K562 (cell line): ENCODE data around the gene MLX. TPM values are rescaled to one million over a fixed set of nuclear protein-coding genes. Genes with fewer than 3 reads are reported as not detected.

ENCODE experiments used
- ATAC-seq: fragments of 200-7000 bp; cut with Tn5 transposase; 3 replicates; pipeline ENCODE4 v1.9.1; 2020; ENCODE audit warnings: moderate library complexity
- BruUV-seq: library from RNA; stranded (reverse); fragments of 400-500 nt; replicated peaks from 2 replicates; lab custom pipeline; 2021; lab: Mats Ljungman, UMichigan
- CTCF ChIA-PET: fragments of 300-600 bp; formaldehyde crosslinking; extraction: SDS; loops from one replicate; lab custom pipeline; 2021; ENCODE audit warnings: low intra/inter-chr PET ratio; lab: Yijun Ruan, JAX
- POLR2A ChIA-PET: fragments of 300-600, 350-650 bp; sonication (Branson Sonifier 250); formaldehyde crosslinking; extraction: SDS; loops from one replicate; lab custom pipeline; 2021; ENCODE audit warnings: antibody characterized with exemption, inconsistent platforms; lab: Yijun Ruan, JAX
- DNase-seq, 4 experiments: peaks; one replicate each; pipeline versions ENCODE4 v3.0.0 to v3.0.0-alpha.2; 2011 to 2018; ENCODE audit warnings: low spot score in 3 of 4, mixed read lengths in 3 of 4; ENCODE audit errors: extremely low read depth in 1 of 4
- FAIRE-seq: peaks from 2 replicates; lab custom pipeline; 2011; peaks lifted over from hg19 to GRCh38; lab: Jason Lieb, UNC
- H2AFZ ChIP-seq: 2 replicates; pipeline ENCODE4 v1.6.0; 2011; ENCODE audit warnings: low read depth, low read length, control low read depth, inconsistent platforms
- H3K27ac ChIP-seq: fragments of 200-600 bp; 3 replicates; pipeline ENCODE4 v1.8.0; 2011; ENCODE audit warnings: low read depth, mild to moderate bottlenecking, control low read depth, inconsistent platforms, low read length, moderate library complexity, mixed read lengths; ENCODE audit errors: extremely low read depth
- H3K27me3 ChIP-seq, 2 experiments: fragments of 300-600 bp in 1 of 2; 2 replicates in 1 of 2; 3 replicates in 1 of 2; pipeline versions ENCODE4 v1.6.0 to v1.8.0; 2011; ENCODE audit warnings: inconsistent platforms in 2 of 2, low read length in 2 of 2, mild to moderate bottlenecking in 1 of 2, mixed read lengths in 1 of 2, moderate library complexity in 1 of 2; ENCODE audit not compliant: control insufficient read depth in 2 of 2, insufficient read depth in 2 of 2
- H3K36me3 ChIP-seq: fragments of 300-600 bp; 3 replicates; pipeline ENCODE4 v1.8.0; 2011; ENCODE audit warnings: mild to moderate bottlenecking, low read length, inconsistent platforms; ENCODE audit not compliant: control insufficient read depth, insufficient read depth
- H3K4me1 ChIP-seq, 2 experiments: fragments of 200-600 bp in 1 of 2; replicated peaks in 1 of 2; 2 replicates in 1 of 2; 3 replicates in 1 of 2; pipeline versions ENCODE4 v1.5.1 to v1.8.0; 2011; ENCODE audit warnings: inconsistent platforms in 2 of 2, low read length in 2 of 2, mild to moderate bottlenecking in 1 of 2, mixed read lengths in 1 of 2, moderate library complexity in 1 of 2; ENCODE audit not compliant: control insufficient read depth in 2 of 2, insufficient read depth in 2 of 2
- H3K4me2 ChIP-seq: 2 replicates; pipeline ENCODE4 v1.6.1; 2011; ENCODE audit warnings: low read length, control low read depth, inconsistent platforms, mixed read lengths; ENCODE audit not compliant: insufficient read depth
- H3K4me3 ChIP-seq: fragments of 200-600 bp; sonication (generic), shearing (Covaris generic); 2 replicates; pipeline ENCODE4 v1.5.1; 2016; ENCODE audit warnings: control low read depth, inconsistent platforms
- H3K79me2 ChIP-seq: fragments of 200-600 bp; 3 replicates; pipeline ENCODE4 v1.8.0; 2011; ENCODE audit warnings: low read length, inconsistent platforms; ENCODE audit not compliant: control insufficient read depth, insufficient read depth
- H3K9ac ChIP-seq, 2 experiments: 2 replicates each; pipeline versions ENCODE4 v1.6.0 to v1.6.1; 2011; ENCODE audit warnings: low read depth in 2 of 2, low read length in 2 of 2, control low read depth in 1 of 2, inconsistent platforms in 1 of 2, mild to moderate bottlenecking in 1 of 2, mixed read lengths in 1 of 2; ENCODE audit not compliant: insufficient read depth in 1 of 2
- H3K9me1 ChIP-seq: one replicate; pipeline ENCODE4 v1.6.0; 2011; ENCODE audit warnings: inconsistent platforms, mild to moderate bottlenecking, low read length, moderate library complexity; ENCODE audit not compliant: control insufficient read depth, insufficient read depth
- H3K9me3 ChIP-seq: replicated peaks from 2 replicates; pipeline ENCODE4 v1.5.1; 2011; ENCODE audit warnings: low read depth, low read length, inconsistent platforms; ENCODE audit not compliant: control insufficient read depth, insufficient read depth
- H4K20me1 ChIP-seq: replicated peaks from 2 replicates; pipeline ENCODE4 v1.6.1; 2011; ENCODE audit warnings: low read length, inconsistent platforms, mixed read lengths; ENCODE audit not compliant: control insufficient read depth, insufficient read depth
- BHLHE40 ChIP-seq: IDR thresholded peaks from 2 replicates; pipeline ENCODE4 v1.6.1; 2011; ENCODE audit warnings: low read length, improper control_type of control experiment
- GTF3C2 ChIP-seq: IDR thresholded peaks from 3 replicates; pipeline ENCODE4 v1.6.1; 2011; ENCODE audit warnings: borderline replicate concordance, mild to moderate bottlenecking, moderate library complexity; ENCODE audit not compliant: insufficient read length; ENCODE audit errors: extremely low read depth
- HDAC2 ChIP-seq: fragments of 450-650 bp; IDR thresholded peaks from 2 replicates; pipeline ENCODE4 v1.6.1; 2016; ENCODE audit warnings: mild to moderate bottlenecking
- MNT ChIP-seq, 2 experiments: fragments of 450-650 bp; conservative IDR thresholded peaks; 2 replicates each; pipeline ENCODE4 v1.6.1; 2017; ENCODE audit warnings: mild to moderate bottlenecking in 2 of 2, moderate library complexity in 2 of 2
- NFYB ChIP-seq: IDR thresholded peaks from 2 replicates; pipeline ENCODE4 v1.6.1; 2011; ENCODE audit warnings: mild to moderate bottlenecking, moderate library complexity; ENCODE audit not compliant: insufficient read length; ENCODE audit errors: extremely low read depth
- POLR3A ChIP-seq: IDR thresholded peaks from 2 replicates; pipeline ENCODE4 v1.6.1; 2011; ENCODE audit warnings: borderline replicate concordance, mild to moderate bottlenecking, moderate library complexity; ENCODE audit not compliant: insufficient read length, insufficient read depth; ENCODE audit errors: extremely low read depth
- RNF2 ChIP-seq: sonication (generic); IDR thresholded peaks from 2 replicates; pipeline ENCODE4 v1.6.1; 2016
- RUNX1 ChIP-seq: sonication (generic); IDR thresholded peaks from 2 replicates; pipeline ENCODE4 v1.6.1; 2016; ENCODE audit warnings: antibody characterized with exemption, low read depth
- SIN3A ChIP-seq, 2 experiments: fragments of 150-350 bp in 1 of 2; IDR thresholded peaks; 2 replicates each; pipeline ENCODE4 v1.6.1; 2011 to 2016; ENCODE audit warnings: borderline replicate concordance in 2 of 2, low read depth in 2 of 2, low read length in 2 of 2, mild to moderate bottlenecking in 2 of 2, moderate library complexity in 2 of 2; ENCODE audit not compliant: control insufficient read depth in 1 of 2
- SMAD3 ChIP-seq: fragments of 450-650 bp; formaldehyde crosslinking; conservative IDR thresholded peaks from 2 replicates; pipeline ENCODE4 v1.4.0; 2020; ENCODE audit warnings: mild to moderate bottlenecking
- TSC22D4 ChIP-seq: fragments of 450-650 bp; IDR thresholded peaks from 2 replicates; pipeline ENCODE4 v1.6.1; 2016; ENCODE audit warnings: missing genetic modification characterization, missing biosample characterization, control low read depth
- ZBTB8A ChIP-seq: fragments of 450-650 bp; IDR thresholded peaks from 2 replicates; pipeline ENCODE4 v1.6.1; 2018; ENCODE audit warnings: mild to moderate bottlenecking, moderate library complexity; ENCODE audit not compliant: partially characterized antibody
- ZNF609 ChIP-seq: sonication (generic); formaldehyde crosslinking; IDR thresholded peaks from 2 replicates; pipeline ENCODE4 v1.8.1; 2023; ENCODE audit warnings: missing genetic modification reagents, mild to moderate bottlenecking, borderline replicate concordance
- WGBS: fragments of 100-300 bp; shearing (Covaris generic); methylation state at CpG from one replicate; pipeline ENCODE4 v1.1.6; 2016; ENCODE audit warnings: low coverage, mixed read lengths; ENCODE audit not compliant: insufficient coverage; ENCODE audit errors: missing lambda C conversion rate; 5-methylcytosine and 5-hydroxymethylcytosine counted together
- in situ Hi-C: fragments of 300-500 bp; cut with MboI; formaldehyde crosslinking; loops from 4 replicates; pipeline ENCODE4 v1.15.0; 2018; ENCODE audit warnings: inconsistent platforms, mixed read lengths
- intact Hi-C: fragments of 100-400 bp; cut with micrococcal nuclease; formaldehyde crosslinking; loops from 2 replicates; pipeline ENCODE4 v1.14.2; 2022
- polyA plus RNA-seq, 8 experiments: library from polyadenylated mRNA; depleted of rRNA in 4 of 8; stranded (reverse) in 5 of 8; unstranded in 3 of 8; fragments of >200 nt; fragmentation: Nextera tagmentation in 2 of 8; fragmentation: Illumina TruSeq in 1 of 8; extraction: Ambion mirVana in 2 of 8; extraction: Trizol in 1 of 8; gene quantifications; 2 replicates each; pipeline versions ENCODE4 v1.2.1 to v1.2.3, GENCODE V29; 2011 to 2014; ENCODE audit warnings: inconsistent platforms in 1 of 8, missing spikeins in 1 of 8
- total RNA-seq, 7 experiments: library from RNA; depleted of rRNA in 6 of 7; stranded (reverse); fragments of >200 nt in 6 of 7; fragmentation: Illumina TruSeq in 2 of 7; extraction: Trizol in 2 of 7; gene quantifications; 2 replicates each; pipeline versions ENCODE4 v1.2.1 to v1.2.3, GENCODE V29; 2011 to 2021; ENCODE audit warnings: low replicate concordance in 1 of 7

The MLX gene
- total and polyA plus RNA-seq, 9 of the 15 experiments (the other 6 are each of a cell fraction or from before 2014, with no cell fraction given), result 42.9 to 100 (median 58.9) TPM

- WGBS, result 2% methylated on average over 14 of the region's 14 CpGs
- ATAC-seq (no peak), FAIRE-seq (no peak), DNase-seq (peak in 1 of 4 experiments; percentile 55)
- no TSS peak for BruUV-seq
- POLR2A ChIA-PET, result interaction anchor here (0.9 to 8.3 kb wide), 4 partner anchors 10 to 115 kb away, joined by 3 to 58 read pairs (median 6); partner anchors contain the start of gene PSMC3IP
- peaks cover 45% of the 10 kb centered on the region for H3K79me2 ChIP-seq
- no peaks in the 10 kb centered on the region for H3K9me3 ChIP-seq
- no peaks in the 10 kb centered on the region for H3K27me3 ChIP-seq
- peak overlapping the region; percentile 74 for H3K4me3 ChIP-seq
- peaks cover 21 to 66% of the 10 kb centered on the region in 2 experiments for H3K4me1 ChIP-seq
- no peaks in the 10 kb centered on the region for H3K9me1 ChIP-seq
- H3K4me2 ChIP-seq, result peak overlapping the region; percentile 92
- H2AFZ ChIP-seq, result no peak overlapping the region
- no peaks in the 10 kb centered on the region for H4K20me1 ChIP-seq
- peak overlapping the region; percentile 93 to 99 for H3K9ac ChIP-seq
- H3K27ac ChIP-seq, result peak overlapping the region; percentile 88
- in situ Hi-C loops (no loop called here), intact Hi-C loops (no loop called here)
- H3K36me3 ChIP-seq, result peaks cover 41% of the 10 kb centered on the region
- CTCF ChIA-PET, result no interaction called here
- TF ChIP-seq ZBTB8A (no peak), ZNF609 (no peak), SMAD3 (no peak), SIN3A (IDR thresholded peaks at IDR 0.05; ENCODE audit: borderline replicate concordance in 2 of 2, control insufficient read depth in 1 of 2, low read depth in 2 of 2, low read length in 2 of 2) (peak in 1 of 2 experiments; percentile 56; a peak in 1 of 4 replicates), BHLHE40 (peak; percentile 81), POLR3A (no peak), MNT (conservative IDR thresholded peaks at IDR 0.05) (peak in 1 of 2 experiments; percentile 46; a peak in 2 of 4 replicates), GTF3C2 (no peak), TSC22D4 (no peak), RUNX1 (no peak), RNF2 (no peak; the same call in 1 of the 2 replicates), HDAC2 (0 out of 2 replicates have a peak, but pooled peaks have one; percentile 7), NFYB (no peak)
These were observed 3.8 kb upstream of the MLX start for GRCh38 chr17:42563143-42563509.
